HL-60/S4 treated with phorbol 12-myristate 13-acetate at 8.2 ng/mL for 4 days and 3 days (cell line): ENCODE results near the gene ABHD12.

Experiments used
- in situ Hi-C: fragments of 300-500 bp; cut with MboI; formaldehyde crosslinking; loops from 2 replicates; pipeline ENCODE4 v1.15.0; 2022; ENCODE audit warnings: low sequenced_read_pairs

ABHD12 gene

GRCh38 chr20:25293910-25294458 lies 96.7 kb downstream of the ABHD12 start:
- in situ Hi-C loops = no loop called here

GRCh38 chr20:25293507-25293906 lies 97.1 kb downstream of the ABHD12 start:
- in situ Hi-C loops = no loop called here

GRCh38 chr20:25292176-25292891 lies 98.3 kb downstream of the ABHD12 start:
- in situ Hi-C loops = no loop called here

GRCh38 chr20:25291432-25292133 lies 99.1 kb downstream of the ABHD12 start:
- in situ Hi-C loops = no loop called here

GRCh38 chr20:25290646-25291431 lies 99.8 kb downstream of the ABHD12 start:
- in situ Hi-C loops = no loop called here

GRCh38 chr20:25289886-25290597 lies 100.6 kb downstream of the ABHD12 start:
- in situ Hi-C loops = no loop called here

- in situ Hi-C loops = no loop called here
These were observed 102.1 kb downstream of the ABHD12 start for GRCh38 chr20:25288291-25289181.

- in situ Hi-C loops = no loop called here
These were observed 102.9 kb downstream of the ABHD12 start for GRCh38 chr20:25287631-25288290.

GRCh38 chr20:25286917-25287316 lies 103.7 kb downstream of the ABHD12 start:
- in situ Hi-C loops = no loop called here

- in situ Hi-C loops = no loop called here
These were observed 104.5 kb downstream of the ABHD12 start for GRCh38 chr20:25285856-25286798.

GRCh38 chr20:25285091-25285647 lies 105.5 kb downstream of the ABHD12 start:
- in situ Hi-C loops = no loop called here

- in situ Hi-C loops = no loop called here
These were observed 106.5 kb downstream of the ABHD12 start for GRCh38 chr20:25284131-25284601.

GRCh38 chr20:25283221-25283951 lies 107.2 kb downstream of the ABHD12 start:
- in situ Hi-C loops = no loop called here

GRCh38 chr20:25282796-25283195 lies 107.8 kb downstream of the ABHD12 start:
- in situ Hi-C loops = no loop called here

- in situ Hi-C loops = no loop called here
These were observed 108.4 kb downstream of the ABHD12 start for GRCh38 chr20:25282034-25282781.

- in situ Hi-C loops = no loop called here
These were observed 109.1 kb downstream of the ABHD12 start for GRCh38 chr20:25281541-25281991.
